Mesothelial cell of epicardium (in vitro differentiated cells): ENCODE data around the gene FRYL. TPM values are rescaled to one million over a fixed set of nuclear protein-coding genes. Genes with fewer than 3 reads are reported as not detected.
A peak's percentile ranks its signal among the peaks of the same experiment; 100 is the strongest.

ENCODE experiments used
- DNase-seq, 2 experiments: peaks; one replicate each; pipeline ENCODE4 v3.0.0; 2021; ENCODE audit warnings: low spot score in 2 of 2; ENCODE audit not compliant: unreplicated experiment in 2 of 2
- H3K27ac Mint-ChIP-seq: 2 replicates; pipeline ENCODE4 v1.8.0; 2021; ENCODE audit warnings: mixed read lengths
- H3K27me3 Mint-ChIP-seq: 2 replicates; pipeline ENCODE4 v1.8.0; 2021; ENCODE audit warnings: low read depth, mixed read lengths
- H3K36me3 Mint-ChIP-seq: 2 replicates; pipeline ENCODE4 v1.8.0; 2021; ENCODE audit warnings: mixed read lengths
- H3K4me1 Mint-ChIP-seq: 2 replicates; pipeline ENCODE4 v1.8.0; 2021; ENCODE audit warnings: mixed read lengths
- H3K4me3 Mint-ChIP-seq: 2 replicates; pipeline ENCODE4 v1.8.0; 2021; ENCODE audit warnings: mild to moderate bottlenecking, moderate library complexity, mixed read lengths
- H3K9me3 Mint-ChIP-seq: 2 replicates; pipeline ENCODE4 v1.8.0; 2021; ENCODE audit warnings: mixed read lengths
- CTCF ChIP-seq: fragments of 200-600 bp; sonication (generic); IDR thresholded peaks from one replicate; pipeline ENCODE4 v1.5.0; 2021; ENCODE audit warnings: antibody characterized with exemption; ENCODE audit not compliant: unreplicated experiment
- total RNA-seq: library from RNA; stranded (reverse); gene quantifications from 3 replicates; pipeline ENCODE4 v1.2.1, GENCODE V29; 2021

The FRYL gene
- total RNA-seq, 1 donor from 2014 or later = 57.0 TPM

DNA sequence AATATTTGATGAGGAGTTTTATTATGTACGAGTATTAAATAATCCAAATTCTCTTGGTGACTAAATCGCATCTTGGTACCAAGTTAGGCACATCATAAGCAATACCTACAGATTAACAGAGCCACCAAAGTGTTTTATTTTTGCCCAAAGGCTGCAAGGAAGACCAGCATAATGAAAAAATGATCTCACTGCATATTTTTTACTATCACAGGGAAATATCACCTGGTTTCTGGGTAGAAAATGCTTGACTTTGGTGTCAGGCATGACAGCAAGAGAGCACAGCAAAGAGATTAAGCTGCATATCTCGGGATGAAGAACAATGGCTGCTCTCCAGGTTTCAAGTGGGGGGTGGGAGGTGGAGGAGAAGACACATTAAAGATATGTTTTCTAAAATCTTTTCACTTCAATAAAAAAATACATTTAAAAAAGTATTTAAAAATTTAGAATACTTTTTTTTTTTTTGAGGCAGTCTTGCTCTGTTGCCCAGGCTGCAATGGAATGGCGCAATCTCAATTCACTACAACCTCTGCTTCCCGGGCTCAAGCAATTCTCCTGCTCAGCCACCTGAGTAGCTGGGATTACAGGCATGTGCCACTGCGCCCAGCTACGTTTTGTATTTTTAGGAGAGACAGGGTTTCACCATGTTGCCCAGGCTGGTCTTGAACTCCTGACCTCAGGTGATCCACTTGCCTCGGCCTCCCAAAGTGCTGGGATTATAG lies 86.1 kb downstream of the FRYL start:
- no peak overlapping the region for H3K4me3 Mint-ChIP-seq
- H3K27ac Mint-ChIP-seq = no peak overlapping the region
- no peak for DNase-seq
- no peak for TF ChIP-seq CTCF
- no peaks in the 10 kb centered on the region for H3K27me3 Mint-ChIP-seq
- no peaks in the 10 kb centered on the region for H3K9me3 Mint-ChIP-seq
- H3K4me1 Mint-ChIP-seq = peaks cover 25% of the 10 kb centered on the region
- peaks cover 2% of the 10 kb centered on the region for H3K36me3 Mint-ChIP-seq

- Mint-ChIP-seq H3K9me3 (no peaks in the 10 kb centered on the region), H3K27ac (no peak overlapping the region), H3K4me3 (no peak overlapping the region)
Measured at GRCh38 chr4:48692897-48693296, 87.2 kb downstream of the FRYL start.

GRCh38 chr4:48692044-48692443 lies 88.0 kb downstream of the FRYL start:
- Mint-ChIP-seq H3K4me1 (peaks cover 25% of the 10 kb centered on the region), H3K36me3 (peaks cover 2% of the 10 kb centered on the region), H3K4me3 (no peak overlapping the region), H3K27me3 (no peaks in the 10 kb centered on the region), H3K9me3 (no peaks in the 10 kb centered on the region), H3K27ac (no peak overlapping the region)
- no peak for DNase-seq
- TF ChIP-seq CTCF = no peak

More at GRCh38 chr4:48692897-48693296, 87.2 kb downstream of the FRYL start:
- Mint-ChIP-seq H3K27me3 (no peaks in the 10 kb centered on the region), H3K36me3 (peaks cover 2% of the 10 kb centered on the region), H3K4me1 (peaks cover 21% of the 10 kb centered on the region)
- DNase-seq = no peak
- TF ChIP-seq CTCF = no peak

GRCh38 chr4:48688953-48689352 lies 91.1 kb downstream of the FRYL start:
- DNase-seq = no peak
- Mint-ChIP-seq H3K9me3 (no peaks in the 10 kb centered on the region), H3K4me1 (peaks cover 32% of the 10 kb centered on the region), H3K36me3 (no peaks in the 10 kb centered on the region), H3K4me3 (no peak overlapping the region), H3K27ac (no peak overlapping the region), H3K27me3 (no peaks in the 10 kb centered on the region)
- no peak for TF ChIP-seq CTCF

DNA sequence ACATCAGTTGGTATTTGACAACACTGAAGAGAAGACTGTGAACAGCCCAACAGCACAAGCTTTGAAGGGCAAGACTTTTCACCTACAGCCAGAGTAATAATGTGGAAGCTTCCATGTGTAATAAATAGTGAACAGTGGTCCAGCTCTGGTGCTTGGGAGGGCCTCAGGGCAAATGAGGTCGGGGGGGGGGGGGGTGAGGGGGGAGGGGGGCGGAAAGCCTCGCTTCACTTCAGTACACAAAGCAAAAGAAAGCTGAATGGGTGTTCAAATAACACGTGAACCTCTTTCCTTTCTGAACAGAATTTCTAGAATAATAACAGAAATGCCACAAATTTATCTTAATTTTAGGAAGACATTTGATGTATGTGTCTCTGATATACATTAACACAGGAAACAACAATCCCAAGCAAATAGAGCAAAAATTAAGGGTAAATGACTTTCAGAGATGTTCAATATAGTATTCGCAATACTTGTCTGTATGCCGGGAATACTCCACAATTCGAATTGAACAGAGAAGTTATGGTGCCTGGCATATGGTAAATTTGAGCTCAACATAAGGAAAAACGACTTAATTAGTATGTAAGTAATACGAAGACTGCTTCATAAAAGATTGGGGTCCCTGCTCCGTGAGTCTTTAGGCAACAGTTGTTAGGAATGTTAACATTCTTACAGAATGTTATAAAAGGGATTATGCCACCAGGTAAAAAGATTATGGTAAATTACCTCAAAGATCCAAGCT lies 92.6 kb downstream of the FRYL start:
- H3K9me3 Mint-ChIP-seq = no peaks in the 10 kb centered on the region
- no peak for DNase-seq
- peak overlapping the region; percentile 59 for H3K27ac Mint-ChIP-seq

More for the DNA sequence above, 92.6 kb downstream of the FRYL start:
- Mint-ChIP-seq H3K4me1 (peaks cover 26% of the 10 kb centered on the region), H3K36me3 (peaks cover 6% of the 10 kb centered on the region), H3K27me3 (no peaks in the 10 kb centered on the region), H3K4me3 (no peak overlapping the region)
- TF ChIP-seq CTCF = no peak
